AG10803 (cell line): Measurements from ENCODE around the gene CPE.
A peak's percentile ranks its signal among the peaks of the same experiment; 100 is the strongest.

ENCODE experiments used
- DNase-seq: peaks from one replicate; pipeline ENCODE4 v3.0.0; 2010; ENCODE audit warnings: low read depth
- H3K4me3 ChIP-seq: 2 replicates; pipeline ENCODE4 v1.5.1; 2011; ENCODE audit warnings: mild to moderate bottlenecking, low read length, control low read depth
- CTCF ChIP-seq: conservative IDR thresholded peaks from 2 replicates; pipeline ENCODE4 v1.5.1; 2011; ENCODE audit warnings: mild to moderate bottlenecking, low read length, control low read depth, inconsistent platforms

CPE gene

DNA sequence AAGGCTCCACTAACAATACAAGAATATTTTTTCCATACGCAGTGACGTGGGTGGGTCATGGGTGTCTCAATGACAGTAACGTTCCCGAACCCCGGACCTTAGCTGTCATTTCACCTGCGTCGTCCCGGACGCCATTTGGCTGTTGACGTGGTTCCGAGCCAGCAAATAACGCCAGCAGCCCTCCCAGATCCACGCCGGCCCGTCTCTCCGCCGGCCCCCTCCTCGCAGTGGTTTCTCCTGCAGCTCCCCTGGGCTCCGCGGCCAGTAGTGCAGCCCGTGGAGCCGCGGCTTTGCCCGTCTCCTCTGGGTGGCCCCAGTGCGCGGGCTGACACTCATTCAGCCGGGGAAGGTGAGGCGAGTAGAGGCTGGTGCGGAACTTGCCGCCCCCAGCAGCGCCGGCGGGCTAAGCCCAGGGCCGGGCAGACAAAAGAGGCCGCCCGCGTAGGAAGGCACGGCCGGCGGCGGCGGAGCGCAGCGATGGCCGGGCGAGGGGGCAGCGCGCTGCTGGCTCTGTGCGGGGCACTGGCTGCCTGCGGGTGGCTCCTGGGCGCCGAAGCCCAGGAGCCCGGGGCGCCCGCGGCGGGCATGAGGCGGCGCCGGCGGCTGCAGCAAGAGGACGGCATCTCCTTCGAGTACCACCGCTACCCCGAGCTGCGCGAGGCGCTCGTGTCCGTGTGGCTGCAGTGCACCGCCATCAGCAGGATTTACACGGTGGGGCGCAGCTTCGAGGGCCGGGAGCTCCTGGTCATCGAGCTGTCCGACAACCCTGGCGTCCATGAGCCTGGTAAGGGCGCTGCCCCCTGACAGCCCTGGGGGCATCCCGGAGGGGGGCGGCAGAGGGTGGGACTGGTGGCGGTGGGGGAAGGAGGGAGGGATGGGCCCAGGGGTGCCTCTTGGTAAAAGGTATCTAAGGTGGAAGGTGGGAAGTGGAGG, at the start of gene CPE:
TSS of gene CPE (plus strand) at position 264 of the 933 bp plus-strand sequence. CDS start at position 478, 214 bp downstream.
- peak; percentile 49 for DNase-seq
- peak within 1 kb of the TSS; percentile 58 for H3K4me3 ChIP-seq
- TF ChIP-seq CTCF, result peak; percentile 43

GRCh38 chr4:165330071-165330470, 48.7 kb upstream of the CPE start:
- no peak for TF ChIP-seq CTCF
- no peak for DNase-seq
- H3K4me3 ChIP-seq, result no peak overlapping the region

DNA sequence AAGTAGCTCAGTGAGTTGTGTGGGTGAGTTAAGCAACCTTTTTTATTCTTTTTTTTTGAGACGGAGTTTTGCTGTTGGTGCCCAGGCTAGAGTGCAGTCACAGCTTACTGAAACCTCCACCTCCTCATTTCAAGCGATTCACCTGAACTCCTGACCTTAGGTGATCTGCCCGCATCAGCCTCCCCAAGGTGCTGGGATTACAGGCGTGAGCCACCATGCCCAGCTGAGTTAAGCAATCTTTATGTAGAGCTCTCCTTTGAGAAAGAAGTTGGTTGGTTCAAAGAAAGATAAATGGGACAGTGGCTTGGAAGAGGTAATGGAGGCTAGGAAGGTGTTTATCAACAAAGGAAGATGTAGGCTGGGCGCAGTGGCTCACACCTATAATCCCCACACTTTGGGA, 48.1 kb upstream of the CPE start:
- no peak for DNase-seq
- no peak overlapping the region for H3K4me3 ChIP-seq
- TF ChIP-seq CTCF, result no peak

DNA sequence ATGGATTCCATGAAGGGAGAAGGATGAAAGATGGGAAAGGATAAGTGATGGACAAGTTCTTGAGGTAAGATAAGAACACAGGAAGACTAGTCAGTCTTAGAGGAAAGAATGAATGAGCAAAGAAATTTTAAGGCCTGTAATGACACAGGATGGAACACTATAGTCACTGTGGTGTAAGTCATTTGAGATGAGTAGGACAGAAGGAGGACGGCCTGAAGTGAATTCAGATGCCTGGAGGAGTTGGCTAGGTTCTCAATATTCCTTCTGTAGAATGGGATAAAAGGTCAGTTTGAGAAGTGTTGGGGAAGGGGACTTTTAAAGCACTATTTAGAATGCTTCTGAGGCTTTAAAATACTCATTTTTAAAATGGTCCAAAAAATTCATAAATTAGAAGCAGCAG, 47.4 kb upstream of the CPE start:
- DNase-seq, result no peak
- no peak overlapping the region for H3K4me3 ChIP-seq
- TF ChIP-seq CTCF, result no peak

- no peak overlapping the region for H3K4me3 ChIP-seq
- no peak for DNase-seq
- TF ChIP-seq CTCF, result no peak
These were observed 47.0 kb upstream of the CPE start for GRCh38 chr4:165331823-165332222.

- no peak overlapping the region for H3K4me3 ChIP-seq
- no peak for TF ChIP-seq CTCF
- DNase-seq, result no peak
These were observed 46.3 kb upstream of the CPE start for GRCh38 chr4:165332502-165332901.

GRCh38 chr4:165335163-165335703, 43.6 kb upstream of the CPE start:
- DNase-seq, result no peak
- no peak overlapping the region for H3K4me3 ChIP-seq
- no peak for TF ChIP-seq CTCF
